H9 (cell line): ENCODE results near the gene ZBTB45. TPM values are rescaled to one million over a fixed set of nuclear protein-coding genes. Genes with fewer than 3 reads are reported as not detected.
A peak's percentile ranks its signal among the peaks of the same experiment; 100 is the strongest.

Experiments used
- DNase-seq: peaks from one replicate; pipeline ENCODE4 v3.0.0-alpha.2; 2017
- H2AFZ ChIP-seq: one replicate; pipeline ENCODE4 v1.6.1; 2013; ENCODE audit warnings: mild to moderate bottlenecking, low read length, control low read depth, moderate library complexity
- H2AK5ac ChIP-seq: 2 replicates; pipeline ENCODE4 v1.6.1; 2013; ENCODE audit warnings: low read length, control low read depth, mixed read lengths; ENCODE audit not compliant: insufficient read length
- H2BK120ac ChIP-seq: one replicate; pipeline ENCODE4 v1.6.1; 2013; ENCODE audit warnings: low read depth, mild to moderate bottlenecking, low read length, control low read depth, inconsistent platforms; ENCODE audit not compliant: poor library complexity, severe bottlenecking
- H2BK12ac ChIP-seq: 2 replicates; pipeline ENCODE4 v1.6.1; 2013; ENCODE audit warnings: low read length, control low read depth, mixed read lengths, low read depth; ENCODE audit not compliant: insufficient read length
- H2BK15ac ChIP-seq: 2 replicates; pipeline ENCODE4 v1.6.1; 2013; ENCODE audit warnings: low read depth, low read length, control low read depth
- H2BK20ac ChIP-seq: one replicate; pipeline ENCODE4 v1.6.1; 2013; ENCODE audit warnings: low read depth, mild to moderate bottlenecking, low read length, control low read depth, inconsistent platforms; ENCODE audit not compliant: poor library complexity, severe bottlenecking
- H2BK5ac ChIP-seq: 2 replicates; pipeline ENCODE4 v1.6.1; 2013; ENCODE audit warnings: low read length, control low read depth, mixed read lengths; ENCODE audit not compliant: insufficient read length
- H3K14ac ChIP-seq: 2 replicates; pipeline ENCODE4 v1.6.1; 2013; ENCODE audit warnings: low read length, control low read depth; ENCODE audit not compliant: insufficient read depth
- H3K18ac ChIP-seq: 2 replicates; pipeline ENCODE4 v1.6.1; 2013; ENCODE audit warnings: low read depth, mild to moderate bottlenecking, mixed read lengths, low read length, control low read depth; ENCODE audit not compliant: insufficient read length
- H3K23ac ChIP-seq: 2 replicates; pipeline ENCODE4 v1.6.1; 2013; ENCODE audit warnings: low read length, control low read depth, mixed read lengths, low read depth; ENCODE audit not compliant: insufficient read length
- H3K23me2 ChIP-seq: 2 replicates; pipeline ENCODE4 v1.6.1; 2013; ENCODE audit warnings: low read depth, mild to moderate bottlenecking, mixed read lengths, low read length, control low read depth; ENCODE audit not compliant: insufficient read length, poor library complexity, severe bottlenecking
- H3K27ac ChIP-seq: 2 replicates; pipeline ENCODE4 v1.5.1; 2013; ENCODE audit warnings: low read length, control low read depth, mixed read lengths, low read depth; ENCODE audit not compliant: insufficient read length
- H3K27me3 ChIP-seq: 2 replicates; pipeline ENCODE4 v1.6.1; 2013; ENCODE audit warnings: low read length, control low read depth, inconsistent platforms; ENCODE audit not compliant: insufficient read depth
- H3K4ac ChIP-seq: 2 replicates; pipeline ENCODE4 v1.6.1; 2013; ENCODE audit warnings: low read depth, mild to moderate bottlenecking, control low read depth, inconsistent platforms, low read length, moderate library complexity
- H3K4me1 ChIP-seq: 2 replicates; pipeline ENCODE4 v1.6.1; 2013; ENCODE audit warnings: low read length, control low read depth, inconsistent platforms; ENCODE audit not compliant: insufficient read depth
- H3K4me2 ChIP-seq: 2 replicates; pipeline ENCODE4 v1.6.1; 2013; ENCODE audit warnings: low read length, control low read depth, mixed read lengths; ENCODE audit not compliant: insufficient read length, insufficient read depth
- H3K56ac ChIP-seq: 2 replicates; pipeline ENCODE4 v1.6.1; 2013; ENCODE audit warnings: low read depth, mild to moderate bottlenecking, mixed read lengths, low read length, control low read depth; ENCODE audit not compliant: insufficient read length
- H3K79me1 ChIP-seq: 2 replicates; pipeline ENCODE4 v1.6.1; 2013; ENCODE audit warnings: low read depth, mild to moderate bottlenecking, moderate library complexity, low read length, control low read depth, inconsistent platforms; ENCODE audit not compliant: insufficient read depth, poor library complexity, severe bottlenecking
- H3K79me2 ChIP-seq: 2 replicates; pipeline ENCODE4 v1.6.1; 2013; ENCODE audit warnings: low read length, control low read depth, inconsistent platforms; ENCODE audit not compliant: insufficient read depth
- H3K9ac ChIP-seq: 2 replicates; pipeline ENCODE4 v1.6.1; 2013; ENCODE audit warnings: low read length, control low read depth, mixed read lengths; ENCODE audit not compliant: insufficient read length; ENCODE audit errors: extremely low read depth
- H3K9me3 ChIP-seq: one replicate; pipeline ENCODE4 v1.6.1; 2013; ENCODE audit warnings: low read depth, low read length, inconsistent platforms; ENCODE audit not compliant: control insufficient read depth
- H3T11ph ChIP-seq: one replicate; pipeline ENCODE4 v1.6.1; 2013; ENCODE audit warnings: mild to moderate bottlenecking, low read length, control low read depth, inconsistent platforms
- H4K20me1 ChIP-seq: one replicate; pipeline ENCODE4 v1.6.1; 2013; ENCODE audit not compliant: control insufficient read depth, insufficient read length, insufficient read depth
- H4K5ac ChIP-seq: 2 replicates; pipeline ENCODE4 v1.6.1; 2013; ENCODE audit warnings: low read depth, mild to moderate bottlenecking, mixed read lengths, low read length, control low read depth; ENCODE audit not compliant: insufficient read length
- H4K8ac ChIP-seq: replicated peaks from 2 replicates; pipeline ENCODE4 v1.6.1; 2013; ENCODE audit warnings: low read length, control low read depth, mixed read lengths, low read depth; ENCODE audit not compliant: insufficient read length
- H4K91ac ChIP-seq: 2 replicates; pipeline ENCODE4 v1.6.1; 2013; ENCODE audit warnings: low read depth, mild to moderate bottlenecking, moderate library complexity, mixed read lengths, low read length, control low read depth; ENCODE audit not compliant: insufficient read length
- H3K27ac Mint-ChIP-seq, 3 experiments: 2 replicates in 2 of 3; 3 replicates in 1 of 3; pipeline ENCODE4 v1.8.0; 2020 to 2021; ENCODE audit warnings: mixed read lengths in 3 of 3, mild to moderate bottlenecking in 1 of 3, moderate library complexity in 1 of 3
- H3K27me3 Mint-ChIP-seq: 2 replicates; pipeline ENCODE4 v1.8.0; 2021; ENCODE audit warnings: low read depth, mild to moderate bottlenecking, moderate library complexity, mixed read lengths
- H3K36me3 Mint-ChIP-seq, 3 experiments: 2 replicates in 2 of 3; 3 replicates in 1 of 3; pipeline ENCODE4 v1.8.0; 2020 to 2021; ENCODE audit warnings: low read depth in 3 of 3, mixed read lengths in 3 of 3; ENCODE audit not compliant: insufficient read depth in 1 of 3
- H3K4me1 Mint-ChIP-seq, 2 experiments: 2 replicates each; pipeline ENCODE4 v1.8.0; 2020; ENCODE audit warnings: mixed read lengths in 2 of 2
- H3K4me3 Mint-ChIP-seq, 2 experiments: 2 replicates in 1 of 2; 3 replicates in 1 of 2; pipeline ENCODE4 v1.8.0; 2020 to 2021; ENCODE audit warnings: mild to moderate bottlenecking in 2 of 2, mixed read lengths in 2 of 2, moderate library complexity in 1 of 2
- H3K9me3 Mint-ChIP-seq, 2 experiments: 2 replicates in 1 of 2; 3 replicates in 1 of 2; pipeline ENCODE4 v1.8.0; 2020; ENCODE audit warnings: mild to moderate bottlenecking in 2 of 2, mixed read lengths in 2 of 2, moderate library complexity in 1 of 2
- CTCF ChIP-seq: fragments of 200-600 bp; sonication (generic); conservative IDR thresholded peaks from 3 replicates; pipeline ENCODE4 v1.8.0; 2021; ENCODE audit warnings: antibody characterized with exemption, mild to moderate bottlenecking
- WGBS: extraction: QIAGEN DNeasy Blood & Tissue Kit; methylation state at CpG from one replicate; pipeline ENCODE4 v1.1.7; 2013; ENCODE audit warnings: missing lambda C conversion rate, low lambda C conversion rate, mixed read lengths; ENCODE audit not compliant: insufficient read length; ENCODE audit errors: extremely low coverage; 5-methylcytosine and 5-hydroxymethylcytosine counted together
- total RNA-seq: library from RNA; stranded (reverse); gene quantifications from 2 replicates; pipeline ENCODE4 v1.2.1, GENCODE V29; 2021

The ZBTB45 gene
- total RNA-seq, 1 experiment from 2014 or later: 18.7 TPM

GRCh38 chr19:58513694-58514563 lies 5.7 kb downstream of the ZBTB45 start:
- Histone ChIP-seq H4K5ac (no peak overlapping the region), H3K56ac (no peak overlapping the region), H3K27me3 (no peaks in the 10 kb centered on the region), H3K14ac (peak overlapping the region; percentile 28; the same call in 1 of the 2 replicates), H4K20me1 (no peaks in the 10 kb centered on the region), H3K9me3 (no peaks in the 10 kb centered on the region), H3K18ac (no peak overlapping the region), H3K9ac (peak overlapping the region; percentile 47), H4K91ac (no peak overlapping the region), H3K27ac (no peak overlapping the region), H2BK20ac (no peak overlapping the region), H2BK5ac (no peak overlapping the region), H3K4me2 (peak overlapping the region; percentile 61), H3K4ac (no peak overlapping the region), H3K79me1 (no peaks in the 10 kb centered on the region), H2BK15ac (no peak overlapping the region), H4K8ac (no peak overlapping the region), H2AK5ac (no peak overlapping the region), H3K79me2 (peaks cover 2% of the 10 kb centered on the region; the same call in 1 of the 2 replicates), H2BK12ac (no peak overlapping the region), H3K23me2 (peaks cover 10% of the 10 kb centered on the region), H3K23ac (no peak overlapping the region), H3T11ph (no peak overlapping the region), H2AFZ (no peak overlapping the region), H3K4me1 (no peaks in the 10 kb centered on the region; the same call in 1 of the 2 replicates), H2BK120ac (no peak overlapping the region)
- DNase-seq: peak; percentile 95
- peaks cover 28 to 30% of the 10 kb centered on the region in 2 experiments for H3K4me1 Mint-ChIP-seq
- H3K36me3 Mint-ChIP-seq: peaks cover 9 to 19% (median 13%) of the 10 kb centered on the region in 3 experiments; a peak in 6 of 7 replicates
- WGBS: no CpG with 5 or more reads among the region's 66 CpGs
- peak overlapping the region; percentile 70 to 85 for H3K4me3 Mint-ChIP-seq
- H3K9me3 Mint-ChIP-seq: no peaks in the 10 kb centered on the region
- peak overlapping the region; percentile 91 to 97 (median 93) for H3K27ac Mint-ChIP-seq
- TF ChIP-seq CTCF: peak; percentile 99
- peaks cover 3% of the 10 kb centered on the region for H3K27me3 Mint-ChIP-seq
